ENCODE measurements around the gene SUCLG2.

DNA sequence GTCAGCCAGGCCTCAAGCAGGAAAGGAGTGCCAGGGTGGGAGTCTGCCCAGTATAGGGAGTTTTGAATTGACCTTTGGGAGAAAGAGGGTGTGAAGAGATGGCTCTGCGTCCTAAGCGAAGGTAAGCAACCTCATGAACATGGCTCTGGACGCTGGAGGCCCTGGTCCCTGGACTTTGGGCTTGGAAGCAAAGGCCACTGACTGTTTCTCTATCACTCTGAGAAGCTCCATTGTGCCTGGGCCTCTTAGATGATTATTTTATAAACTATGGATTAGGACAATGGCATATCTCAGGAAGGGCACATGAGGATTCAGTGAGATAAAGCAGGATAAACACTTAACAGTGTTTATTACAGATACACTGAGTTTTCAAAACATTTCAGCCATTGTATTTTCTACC lies 59.0 kb downstream of the SUCLG2 start:
- TF ChIP-seq, protein P1, sequence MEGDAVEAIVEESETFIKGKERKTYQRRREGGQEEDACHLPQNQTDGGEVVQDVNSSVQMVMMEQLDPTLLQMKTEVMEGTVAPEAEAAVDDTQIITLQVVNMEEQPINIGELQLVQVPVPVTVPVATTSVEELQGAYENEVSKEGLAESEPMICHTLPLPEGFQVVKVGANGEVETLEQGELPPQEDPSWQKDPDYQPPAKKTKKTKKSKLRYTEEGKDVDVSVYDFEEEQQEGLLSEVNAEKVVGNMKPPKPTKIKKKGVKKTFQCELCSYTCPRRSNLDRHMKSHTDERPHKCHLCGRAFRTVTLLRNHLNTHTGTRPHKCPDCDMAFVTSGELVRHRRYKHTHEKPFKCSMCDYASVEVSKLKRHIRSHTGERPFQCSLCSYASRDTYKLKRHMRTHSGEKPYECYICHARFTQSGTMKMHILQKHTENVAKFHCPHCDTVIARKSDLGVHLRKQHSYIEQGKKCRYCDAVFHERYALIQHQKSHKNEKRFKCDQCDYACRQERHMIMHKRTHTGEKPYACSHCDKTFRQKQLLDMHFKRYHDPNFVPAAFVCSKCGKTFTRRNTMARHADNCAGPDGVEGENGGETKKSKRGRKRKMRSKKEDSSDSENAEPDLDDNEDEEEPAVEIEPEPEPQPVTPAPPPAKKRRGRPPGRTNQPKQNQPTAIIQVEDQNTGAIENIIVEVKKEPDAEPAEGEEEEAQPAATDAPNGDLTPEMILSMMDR (IDR thresholded peaks at IDR 0.05), result no peak
- TF ChIP-seq EP300 (IDR thresholded peaks at IDR 0.05), result no peak
